CD4-positive, alpha-beta T cell treated with Interleukin-6 at 100 ng/mL for 8 hours (primary cell): ENCODE data around the gene LYPLA2.

Experiments
- DNase-seq: peaks from one replicate; pipeline ENCODE4 v3.0.0-alpha.2; 2020; ENCODE audit warnings: mixed read lengths, low spot score

LYPLA2 gene

GRCh38 chr1:23790696-23791515 is at the start of gene LYPLA2:
Gene LYPLA2 (plus strand): TSS chr1:23791145. CDS start chr1:23792683, 1,538 bp downstream.
- DNase-seq: peak; percentile 82

- no peak for DNase-seq
These were observed 49.3 kb upstream of the LYPLA2 start for GRCh38 chr1:23741609-23742008.

GRCh38 chr1:23742670-23743286 is 48.2 kb upstream of the LYPLA2 start:
- DNase-seq: no peak

GRCh38 chr1:23743287-23744152 is 47.4 kb upstream of the LYPLA2 start, which contains the start of gene ELOA:
Gene ELOA (plus strand): TSS chr1:23743471. CDS start chr1:23743504, 33 bp downstream.
- peak; percentile 71 for DNase-seq

GRCh38 chr1:23745515-23745914 is 45.4 kb upstream of the LYPLA2 start:
- no peak for DNase-seq

- DNase-seq: no peak
These were observed 42.9 kb upstream of the LYPLA2 start for GRCh38 chr1:23748016-23748415.

GRCh38 chr1:23751050-23751814 is 39.7 kb upstream of the LYPLA2 start:
- peak; percentile 15 for DNase-seq

GRCh38 chr1:23751815-23752200 is 39.1 kb upstream of the LYPLA2 start:
- DNase-seq: no peak

GRCh38 chr1:23752909-23753308 is 38.0 kb upstream of the LYPLA2 start:
- DNase-seq: no peak

GRCh38 chr1:23756676-23757075 is 34.3 kb upstream of the LYPLA2 start:
- no peak for DNase-seq

- DNase-seq: no peak
These were observed 33.1 kb upstream of the LYPLA2 start for GRCh38 chr1:23757812-23758211.

GRCh38 chr1:23759277-23759676 is 31.7 kb upstream of the LYPLA2 start:
- DNase-seq: no peak

GRCh38 chr1:23763041-23763577 is 27.8 kb upstream of the LYPLA2 start:
- DNase-seq: no peak

GRCh38 chr1:23768733-23769132 is 22.2 kb upstream of the LYPLA2 start:
- no peak for DNase-seq

- peak; percentile 82 for DNase-seq
These were observed 18.7 kb upstream of the LYPLA2 start for GRCh38 chr1:23772049-23772853.

GRCh38 chr1:23772854-23773242 is 18.1 kb upstream of the LYPLA2 start:
- no peak for DNase-seq

- DNase-seq: no peak
These were observed 16.6 kb upstream of the LYPLA2 start for GRCh38 chr1:23774174-23774880.

GRCh38 chr1:23776217-23776616 is 14.7 kb upstream of the LYPLA2 start:
- no peak for DNase-seq

- DNase-seq: peak; percentile 82
These were observed 12.7 kb upstream of the LYPLA2 start, which contains the start of gene PITHD1 for GRCh38 chr1:23777979-23778814. Gene PITHD1 (plus strand): TSS chr1:23778418. CDS start chr1:23778516, 98 bp downstream.
